ENCODE data around the gene SLC38A9.

GRCh38 chr5:55665065-55665464 lies 47.1 kb downstream of the SLC38A9 start:
- no peak for TF ChIP-seq CTCF (IDR thresholded peaks at IDR 0.05)
- no peak for TF ChIP-seq FOXM1 (IDR thresholded peaks at IDR 0.05; ENCODE audit: low read depth)
- TF ChIP-seq MAX (IDR thresholded peaks at IDR 0.05; ENCODE audit: low read depth) = no peak
- no peak for TF ChIP-seq EZH2phosphoT487 (IDR thresholded peaks at IDR 0.05; ENCODE audit: borderline replicate concordance, low read depth)
- no peak for TF ChIP-seq CHD2 (IDR thresholded peaks at IDR 0.05; ENCODE audit: low read length, partially characterized antibody)
